Smooth muscle cell (in vitro differentiated cells): ENCODE measurements around the gene CDH23. TPM values are rescaled to one million over a fixed set of nuclear protein-coding genes. Genes with fewer than 3 reads are reported as not detected.

Experiments used
- DNase-seq: peaks from one replicate; lab custom pipeline; 2025; ENCODE audit not compliant: unreplicated experiment; lab: John Stamatoyannopoulos, UW
- H2AFZ ChIP-seq: fragments of 200-600 bp; sonication (generic); 2 replicates; pipeline ENCODE4 v1.6.0; 2016; ENCODE audit warnings: antibody characterized with exemption, low read depth, mild to moderate bottlenecking
- H3F3A ChIP-seq: fragments of 200-600 bp; sonication (generic); 2 replicates; pipeline ENCODE4 v1.6.0; 2017; ENCODE audit warnings: antibody characterized with exemption, low read depth
- H3K27ac ChIP-seq: fragments of 200-600 bp; sonication (generic); 2 replicates; pipeline ENCODE4 v1.5.1; 2016; ENCODE audit warnings: low read depth, mild to moderate bottlenecking
- H3K27me3 ChIP-seq: fragments of 200-600 bp; sonication (generic); 2 replicates; pipeline ENCODE4 v1.6.1; 2016; ENCODE audit warnings: low read depth, mild to moderate bottlenecking
- H3K36me3 ChIP-seq: fragments of 200-600 bp; sonication (generic); 2 replicates; pipeline ENCODE4 v1.5.1; 2016; ENCODE audit warnings: low read depth
- H3K4me1 ChIP-seq: fragments of 200-600 bp; sonication (generic); 2 replicates; pipeline ENCODE4 v1.5.1; 2016; ENCODE audit warnings: low read depth
- H3K4me2 ChIP-seq: fragments of 200-600 bp; sonication (generic); 2 replicates; pipeline ENCODE4 v1.6.0; 2016; ENCODE audit warnings: mild to moderate bottlenecking
- H3K4me3 ChIP-seq: fragments of 200-600 bp; sonication (generic); 2 replicates; pipeline ENCODE4 v1.5.1; 2016; ENCODE audit warnings: mild to moderate bottlenecking
- H3K79me2 ChIP-seq: fragments of 200-600 bp; sonication (generic); 2 replicates; pipeline ENCODE4 v1.6.0; 2016; ENCODE audit warnings: low read depth, mild to moderate bottlenecking
- H3K9ac ChIP-seq: fragments of 200-600 bp; sonication (generic); 2 replicates; pipeline ENCODE4 v1.6.0; 2016; ENCODE audit warnings: low read depth
- H3K9me3 ChIP-seq: fragments of 200-600 bp; sonication (generic); replicated peaks from 2 replicates; pipeline ENCODE4 v1.5.1; 2016; ENCODE audit warnings: low read depth
- H4K20me1 ChIP-seq: fragments of 200-600 bp; sonication (generic); 2 replicates; pipeline ENCODE4 v1.6.0; 2016; ENCODE audit warnings: low read depth
- CTCF ChIP-seq: fragments of 200-600 bp; sonication (generic); IDR thresholded peaks from 2 replicates; pipeline ENCODE4 v1.5.1; 2017; ENCODE audit warnings: borderline replicate concordance, mild to moderate bottlenecking, antibody characterized with exemption; ENCODE audit not compliant: insufficient read depth, poor library complexity, severe bottlenecking
- WGBS: methylation state at CpG from one replicate; pipeline ENCODE4 v1.1.7; 2016; ENCODE audit warnings: low lambda C conversion rate; 5-methylcytosine and 5-hydroxymethylcytosine counted together
- polyA plus RNA-seq: library from polyadenylated mRNA; unstranded; fragments of >200 nt; fragmentation: Nextera tagmentation; extraction: Ambion mirVana; gene quantifications from 2 replicates; pipeline ENCODE4 v1.2.1, GENCODE V29; 2016
- total RNA-seq: library from RNA; depleted of rRNA; stranded (reverse); fragments of >200 nt; gene quantifications from 2 replicates; pipeline ENCODE4 v1.2.3, GENCODE V29; 2014

Gene CDH23
- total and polyA plus RNA-seq, 2 experiments from 2014 or later: 0.99 to 2.5 TPM

GRCh38 chr10:71796749-71797405 lies 400.2 kb downstream of the CDH23 start:
- Histone ChIP-seq H3K4me1 (no peaks in the 10 kb centered on the region), H3K4me3 (no peak overlapping the region), H3K36me3 (no peaks in the 10 kb centered on the region), H3F3A (no peaks in the 10 kb centered on the region), H3K79me2 (no peaks in the 10 kb centered on the region), H3K27ac (no peak overlapping the region), H3K9ac (no peak overlapping the region), H4K20me1 (no peaks in the 10 kb centered on the region), H3K27me3 (no peaks in the 10 kb centered on the region), H3K9me3 (no peaks in the 10 kb centered on the region), H3K4me2 (no peak overlapping the region), H2AFZ (no peak overlapping the region)
- no peak for DNase-seq
- no peak for TF ChIP-seq CTCF
- WGBS: 89% methylated on average over 7 of the region's 7 CpGs

GRCh38 chr10:71797533-71798307 lies 401.0 kb downstream of the CDH23 start:
- H2AFZ ChIP-seq: no peak overlapping the region
- 85% methylated on average over 10 of the region's 10 CpGs for WGBS
- no peak overlapping the region for H3K4me2 ChIP-seq
- no peaks in the 10 kb centered on the region for H3K4me1 ChIP-seq
- TF ChIP-seq CTCF: no peak
- H3F3A ChIP-seq: no peaks in the 10 kb centered on the region
- no peaks in the 10 kb centered on the region for H3K36me3 ChIP-seq
- no peaks in the 10 kb centered on the region for H3K27me3 ChIP-seq
- H3K9me3 ChIP-seq: no peaks in the 10 kb centered on the region
- H3K27ac ChIP-seq: no peak overlapping the region
- H3K4me3 ChIP-seq: no peak overlapping the region
- no peaks in the 10 kb centered on the region for H3K79me2 ChIP-seq
- no peaks in the 10 kb centered on the region for H4K20me1 ChIP-seq
- DNase-seq: no peak
- H3K9ac ChIP-seq: no peak overlapping the region

GRCh38 chr10:71798308-71798624 lies 401.5 kb downstream of the CDH23 start:
- Histone ChIP-seq H3K9ac (no peak overlapping the region), H3K79me2 (no peaks in the 10 kb centered on the region), H3K4me1 (no peaks in the 10 kb centered on the region), H3K4me2 (no peak overlapping the region), H3K9me3 (no peaks in the 10 kb centered on the region), H4K20me1 (no peaks in the 10 kb centered on the region), H3K4me3 (no peak overlapping the region), H3K27ac (no peak overlapping the region), H3K27me3 (no peaks in the 10 kb centered on the region), H3K36me3 (no peaks in the 10 kb centered on the region), H3F3A (no peaks in the 10 kb centered on the region), H2AFZ (no peak overlapping the region)
- no peak for TF ChIP-seq CTCF
- WGBS: 76% methylated on average over 6 of the region's 6 CpGs
- no peak for DNase-seq

GRCh38 chr10:71799112-71799511 lies 402.4 kb downstream of the CDH23 start:
- no peak overlapping the region for H3K4me2 ChIP-seq
- no peak overlapping the region for H2AFZ ChIP-seq
- H4K20me1 ChIP-seq: no peaks in the 10 kb centered on the region
- H3K27ac ChIP-seq: no peak overlapping the region
- H3K4me1 ChIP-seq: no peaks in the 10 kb centered on the region
- no peak overlapping the region for H3K4me3 ChIP-seq
- H3K79me2 ChIP-seq: no peaks in the 10 kb centered on the region
- no peaks in the 10 kb centered on the region for H3F3A ChIP-seq
- no peaks in the 10 kb centered on the region for H3K36me3 ChIP-seq
- no peaks in the 10 kb centered on the region for H3K27me3 ChIP-seq
- no peak for TF ChIP-seq CTCF
- no peaks in the 10 kb centered on the region for H3K9me3 ChIP-seq
- no peak overlapping the region for H3K9ac ChIP-seq
- DNase-seq: no peak
- WGBS: 86% methylated on average over 10 of the region's 10 CpGs
